K562 (cell line): ENCODE measurements around the gene HMOX2. TPM values are rescaled to one million over a fixed set of nuclear protein-coding genes. Genes with fewer than 3 reads are reported as not detected.

ENCODE experiments used
- ELF1 ChIP-seq: fragments of 200-800 bp; sonication (Bioruptor generic); IDR thresholded peaks from 2 replicates; pipeline ENCODE4 v1.6.1; 2016; ENCODE audit warnings: missing genetic modification characterization, missing compliant biosample characterization
- ERF ChIP-seq: fragments of 450-650 bp; formaldehyde crosslinking; IDR thresholded peaks from 2 replicates; pipeline ENCODE4 v1.4.0; 2020; ENCODE audit warnings: mild to moderate bottlenecking, mixed read lengths
- ETV5 ChIP-seq: sonication (generic); formaldehyde crosslinking; IDR thresholded peaks from 2 replicates; pipeline ENCODE4 v1.4.0; 2020; ENCODE audit warnings: low read depth, mild to moderate bottlenecking, missing genetic modification reagents
- GABPB2 ChIP-seq: fragments of 250-450 bp; sonication (Bioruptor Pico); conservative IDR thresholded peaks from 2 replicates; pipeline ENCODE4 v1.5.1; 2021; ENCODE audit warnings: mild to moderate bottlenecking
- GTF2F1 ChIP-seq: IDR thresholded peaks from 2 replicates; pipeline ENCODE4 v1.6.1; 2011; ENCODE audit warnings: low read depth, low read length, improper control_type of control experiment
- HIVEP1 ChIP-seq: fragments of 250-450 bp; sonication (Bioruptor Pico); IDR thresholded peaks from 2 replicates; pipeline ENCODE4 v1.4.0; 2020; ENCODE audit warnings: mild to moderate bottlenecking
- HMG20A ChIP-seq: fragments of 450-650 bp; formaldehyde crosslinking; conservative IDR thresholded peaks from 2 replicates; pipeline ENCODE4 v1.4.0; 2020; ENCODE audit warnings: mild to moderate bottlenecking, mixed read lengths
- KDM4B ChIP-seq, 2 experiments: fragments of 450-650 bp in 1 of 2; sonication (generic) in 1 of 2; IDR thresholded peaks; 2 replicates each; pipeline ENCODE4 v1.6.1; 2016 to 2017; ENCODE audit warnings: borderline replicate concordance in 2 of 2, antibody characterized with exemption in 1 of 2, low read depth in 1 of 2, mild to moderate bottlenecking in 1 of 2
- MAFG ChIP-seq: fragments of 450-650 bp; conservative IDR thresholded peaks from 2 replicates; pipeline ENCODE4 v1.6.1; 2016; ENCODE audit warnings: missing genetic modification characterization, missing compliant biosample characterization
- NFYB ChIP-seq: IDR thresholded peaks from 2 replicates; pipeline ENCODE4 v1.6.1; 2011; ENCODE audit warnings: mild to moderate bottlenecking, moderate library complexity; ENCODE audit not compliant: insufficient read length; ENCODE audit errors: extremely low read depth
- PCBP1 ChIP-seq: fragments of 200-400 bp; formaldehyde crosslinking; IDR thresholded peaks from 2 replicates; pipeline ENCODE4 v1.6.1; 2018; ENCODE audit warnings: mild to moderate bottlenecking, low read depth, low read length; ENCODE audit not compliant: poor library complexity, severe bottlenecking
- PHTF2 ChIP-seq: fragments of 250-450 bp; sonication (Bioruptor Pico); IDR thresholded peaks from 2 replicates; pipeline ENCODE4 v1.5.0; 2021; ENCODE audit warnings: mild to moderate bottlenecking
- POLR2B ChIP-seq: fragments of 450-650 bp; IDR thresholded peaks from 2 replicates; pipeline ENCODE4 v1.6.1; 2018; ENCODE audit warnings: low read depth; ENCODE audit not compliant: partially characterized antibody
- SMARCA5 ChIP-seq: fragments of 450-650 bp; IDR thresholded peaks from 2 replicates; pipeline ENCODE4 v1.6.1; 2016
- SMARCE1 ChIP-seq: fragments of 450-650 bp; IDR thresholded peaks from 2 replicates; pipeline ENCODE4 v1.7.1; 2016; ENCODE audit warnings: mild to moderate bottlenecking
- TRIM28 ChIP-seq: fragments of 450-650 bp; IDR thresholded peaks from 2 replicates; pipeline ENCODE4 v1.6.1; 2017
- ZBTB12 ChIP-seq: fragments of 250-450 bp; sonication (Bioruptor Pico); IDR thresholded peaks from 2 replicates; pipeline ENCODE4 v1.4.0; 2020
- ZC3H11A ChIP-seq: IDR thresholded peaks from 2 replicates; pipeline ENCODE4 v1.6.1; 2012; ENCODE audit warnings: low read depth, low read length, improper control_type of control experiment
- ZFP1 ChIP-seq: fragments of 450-650 bp; formaldehyde crosslinking; IDR thresholded peaks from 2 replicates; pipeline ENCODE4 v1.4.0; 2020; ENCODE audit warnings: mild to moderate bottlenecking, mixed read lengths
- ZNF184 ChIP-seq: sonication (generic); formaldehyde crosslinking; IDR thresholded peaks from 2 replicates; pipeline ENCODE4 v1.5.0; 2020; ENCODE audit warnings: missing genetic modification reagents
- ZNF217 ChIP-seq: sonication (generic); formaldehyde crosslinking; IDR thresholded peaks from 2 replicates; pipeline ENCODE4 v1.8.0; 2022; ENCODE audit warnings: mild to moderate bottlenecking, missing genetic modification reagents
- ZNF76 ChIP-seq: fragments of 250-450 bp; sonication (Bioruptor Pico); IDR thresholded peaks from 2 replicates; pipeline ENCODE4 v1.4.0; 2020; ENCODE audit warnings: mild to moderate bottlenecking, moderate library complexity, borderline replicate concordance
- polyA plus RNA-seq, 8 experiments: library from polyadenylated mRNA; depleted of rRNA in 4 of 8; stranded (reverse) in 5 of 8; unstranded in 3 of 8; fragments of >200 nt; fragmentation: Nextera tagmentation in 2 of 8; fragmentation: Illumina TruSeq in 1 of 8; extraction: Ambion mirVana in 2 of 8; extraction: Trizol in 1 of 8; gene quantifications; 2 replicates each; pipeline versions ENCODE4 v1.2.1 to v1.2.3, GENCODE V29; 2011 to 2014; ENCODE audit warnings: inconsistent platforms in 1 of 8, missing spikeins in 1 of 8
- total RNA-seq, 7 experiments: library from RNA; depleted of rRNA in 6 of 7; stranded (reverse); fragments of >200 nt in 6 of 7; fragmentation: Illumina TruSeq in 2 of 7; extraction: Trizol in 2 of 7; gene quantifications; 2 replicates each; pipeline versions ENCODE4 v1.2.1 to v1.2.3, GENCODE V29; 2011 to 2021; ENCODE audit warnings: low replicate concordance in 1 of 7
- TF ChIP-seq, protein P1 (sequence below): sonication (generic); formaldehyde crosslinking; IDR thresholded peaks from 2 replicates; pipeline ENCODE4 v1.8.0; 2022; ENCODE audit warnings: missing genetic modification reagents, mild to moderate bottlenecking, moderate library complexity, borderline replicate concordance
- TF ChIP-seq, protein P2 (sequence below): fragments of 450-650 bp; IDR thresholded peaks from 2 replicates; pipeline ENCODE4 v1.6.1; 2014; ENCODE audit warnings: low read depth, mild to moderate bottlenecking, moderate library complexity, borderline replicate concordance
- TF ChIP-seq, protein P3 (sequence below): fragments of 250-450 bp; sonication (Bioruptor Pico); IDR thresholded peaks from 2 replicates; pipeline ENCODE4 v1.8.0; 2021; ENCODE audit warnings: moderate library complexity, mild to moderate bottlenecking, inconsistent platforms

Gene HMOX2
- total and polyA plus RNA-seq, 9 of the 15 experiments (the other 6 are each of a cell fraction or from before 2014, with no cell fraction given), result 26.8 to 87.4 (median 57.4) TPM

GRCh38 chr16:4433914-4434787 lies 42.0 kb upstream of the HMOX2 start (continued):
- TF ChIP-seq GTF2F1 (0 out of 2 replicates have a peak, but pooled peaks have one; percentile 57), HIVEP1 (CRISPR knock-in tag) (no peak), POLR2B (peak; percentile 88), ZNF76 (CRISPR knock-in tag) (no peak), SMARCE1 (peak; percentile 56; the same call in 1 of the 2 replicates), ZNF217 (no peak), TRIM28 (no peak), ZC3H11A (no peak), PCBP1 (no peak), HMG20A (CRISPR knock-in tag) (no peak), ERF (CRISPR knock-in tag) (no peak), ZFP1 (CRISPR knock-in tag) (no peak), KDM4B (IDR thresholded peaks at IDR 0.05; ENCODE audit: borderline replicate concordance in 2 of 2, low read depth in 1 of 2) (no peak), SMARCA5 (no peak), MAFG (tag) (no peak), GABPB2 (CRISPR knock-in tag) (no peak), NFYB (no peak), ETV5 (CRISPR knock-in tag) (no peak), ZBTB12 (CRISPR knock-in tag) (no peak), ZNF184 (CRISPR knock-in tag) (no peak), ELF1 (no peak), PHTF2 (CRISPR knock-in tag) (no peak)
- TF ChIP-seq, protein P1, sequence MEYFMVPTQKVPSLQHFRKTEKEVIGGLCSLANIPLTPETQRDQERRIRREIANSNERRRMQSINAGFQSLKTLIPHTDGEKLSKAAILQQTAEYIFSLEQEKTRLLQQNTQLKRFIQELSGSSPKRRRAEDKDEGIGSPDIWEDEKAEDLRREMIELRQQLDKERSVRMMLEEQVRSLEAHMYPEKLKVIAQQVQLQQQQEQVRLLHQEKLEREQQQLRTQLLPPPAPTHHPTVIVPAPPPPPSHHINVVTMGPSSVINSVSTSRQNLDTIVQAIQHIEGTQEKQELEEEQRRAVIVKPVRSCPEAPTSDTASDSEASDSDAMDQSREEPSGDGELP (CRISPR knock-in tag), result no peak
- TF ChIP-seq, protein P2, sequence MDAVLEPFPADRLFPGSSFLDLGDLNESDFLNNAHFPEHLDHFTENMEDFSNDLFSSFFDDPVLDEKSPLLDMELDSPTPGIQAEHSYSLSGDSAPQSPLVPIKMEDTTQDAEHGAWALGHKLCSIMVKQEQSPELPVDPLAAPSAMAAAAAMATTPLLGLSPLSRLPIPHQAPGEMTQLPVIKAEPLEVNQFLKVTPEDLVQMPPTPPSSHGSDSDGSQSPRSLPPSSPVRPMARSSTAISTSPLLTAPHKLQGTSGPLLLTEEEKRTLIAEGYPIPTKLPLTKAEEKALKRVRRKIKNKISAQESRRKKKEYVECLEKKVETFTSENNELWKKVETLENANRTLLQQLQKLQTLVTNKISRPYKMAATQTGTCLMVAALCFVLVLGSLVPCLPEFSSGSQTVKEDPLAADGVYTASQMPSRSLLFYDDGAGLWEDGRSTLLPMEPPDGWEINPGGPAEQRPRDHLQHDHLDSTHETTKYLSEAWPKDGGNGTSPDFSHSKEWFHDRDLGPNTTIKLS, result peak; percentile 61; the same call in 1 of the 2 replicates
- TF ChIP-seq, protein P3, sequence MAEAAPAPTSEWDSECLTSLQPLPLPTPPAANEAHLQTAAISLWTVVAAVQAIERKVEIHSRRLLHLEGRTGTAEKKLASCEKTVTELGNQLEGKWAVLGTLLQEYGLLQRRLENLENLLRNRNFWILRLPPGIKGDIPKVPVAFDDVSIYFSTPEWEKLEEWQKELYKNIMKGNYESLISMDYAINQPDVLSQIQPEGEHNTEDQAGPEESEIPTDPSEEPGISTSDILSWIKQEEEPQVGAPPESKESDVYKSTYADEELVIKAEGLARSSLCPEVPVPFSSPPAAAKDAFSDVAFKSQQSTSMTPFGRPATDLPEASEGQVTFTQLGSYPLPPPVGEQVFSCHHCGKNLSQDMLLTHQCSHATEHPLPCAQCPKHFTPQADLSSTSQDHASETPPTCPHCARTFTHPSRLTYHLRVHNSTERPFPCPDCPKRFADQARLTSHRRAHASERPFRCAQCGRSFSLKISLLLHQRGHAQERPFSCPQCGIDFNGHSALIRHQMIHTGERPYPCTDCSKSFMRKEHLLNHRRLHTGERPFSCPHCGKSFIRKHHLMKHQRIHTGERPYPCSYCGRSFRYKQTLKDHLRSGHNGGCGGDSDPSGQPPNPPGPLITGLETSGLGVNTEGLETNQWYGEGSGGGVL, result no peak
